ENCODE results near the gene MCTP2.

Gene MCTP2

GRCh38 chr15:94375997-94376396, 144.6 kb downstream of the MCTP2 start:
- Histone ChIP-seq H3K4me3 (ENCODE audit: low read depth, low read length) (no peak overlapping the region), H3K9me3 (ENCODE audit: control insufficient read depth, insufficient read depth, low read depth, low read length) (no peaks in the 10 kb centered on the region), H3K36me3 (ENCODE audit: control insufficient read depth in 2 of 2, insufficient read depth in 1 of 2, low read length in 2 of 2) (no peaks in the 10 kb centered on the region; a peak in 1 of 3 replicates), H3K27ac (ENCODE audit: extremely low read depth, low read depth, low read length) (no peak overlapping the region), H3K4me1 (ENCODE audit: control insufficient read depth, insufficient read depth, low read length) (no peaks in the 10 kb centered on the region)
- POLR2A ChIA-PET, result no interaction called here
- no peak for TF ChIP-seq RBAK (tag by site-specific recombination; IDR thresholded peaks at IDR 0.05)
- no peak for TF ChIP-seq KLF16 (tag by site-specific recombination; IDR thresholded peaks at IDR 0.05)
- no peak for TF ChIP-seq ZBTB20 (tag by site-specific recombination; IDR thresholded peaks at IDR 0.05)
- TF ChIP-seq GLIS1 (tag by site-specific recombination; IDR thresholded peaks at IDR 0.05), result no peak
- TF ChIP-seq ZBTB49 (tag by site-specific recombination; IDR thresholded peaks at IDR 0.05; ENCODE audit: low read depth), result no peak
- TF ChIP-seq ZNF248 (tag by site-specific recombination; IDR thresholded peaks at IDR 0.05), result no peak
- TF ChIP-seq ZNF830 (tag by site-specific recombination; IDR thresholded peaks at IDR 0.05; ENCODE audit: low read depth), result no peak
- no peak for TF ChIP-seq ZNF560 (tag by site-specific recombination; IDR thresholded peaks at IDR 0.05; ENCODE audit: borderline replicate concordance)
- TF ChIP-seq, protein P1, sequence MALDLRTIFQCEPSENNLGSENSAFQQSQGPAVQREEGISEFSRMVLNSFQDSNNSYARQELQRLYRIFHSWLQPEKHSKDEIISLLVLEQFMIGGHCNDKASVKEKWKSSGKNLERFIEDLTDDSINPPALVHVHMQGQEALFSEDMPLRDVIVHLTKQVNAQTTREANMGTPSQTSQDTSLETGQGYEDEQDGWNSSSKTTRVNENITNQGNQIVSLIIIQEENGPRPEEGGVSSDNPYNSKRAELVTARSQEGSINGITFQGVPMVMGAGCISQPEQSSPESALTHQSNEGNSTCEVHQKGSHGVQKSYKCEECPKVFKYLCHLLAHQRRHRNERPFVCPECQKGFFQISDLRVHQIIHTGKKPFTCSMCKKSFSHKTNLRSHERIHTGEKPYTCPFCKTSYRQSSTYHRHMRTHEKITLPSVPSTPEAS (tag by site-specific recombination; IDR thresholded peaks at IDR 0.05), result no peak
- TF ChIP-seq ZNF18 (tag by site-specific recombination; IDR thresholded peaks at IDR 0.05), result no peak
- no peak for TF ChIP-seq TRIM28 (IDR thresholded peaks at IDR 0.05; ENCODE audit: borderline replicate concordance, low read length)
- TF ChIP-seq MYNN (tag by site-specific recombination; IDR thresholded peaks at IDR 0.05; ENCODE audit: borderline replicate concordance), result no peak
- no peak for TF ChIP-seq ZNF571 (tag by site-specific recombination; IDR thresholded peaks at IDR 0.05)
- no peak for TF ChIP-seq ZNF677 (tag by site-specific recombination; IDR thresholded peaks at IDR 0.05)
- TF ChIP-seq, protein P2, sequence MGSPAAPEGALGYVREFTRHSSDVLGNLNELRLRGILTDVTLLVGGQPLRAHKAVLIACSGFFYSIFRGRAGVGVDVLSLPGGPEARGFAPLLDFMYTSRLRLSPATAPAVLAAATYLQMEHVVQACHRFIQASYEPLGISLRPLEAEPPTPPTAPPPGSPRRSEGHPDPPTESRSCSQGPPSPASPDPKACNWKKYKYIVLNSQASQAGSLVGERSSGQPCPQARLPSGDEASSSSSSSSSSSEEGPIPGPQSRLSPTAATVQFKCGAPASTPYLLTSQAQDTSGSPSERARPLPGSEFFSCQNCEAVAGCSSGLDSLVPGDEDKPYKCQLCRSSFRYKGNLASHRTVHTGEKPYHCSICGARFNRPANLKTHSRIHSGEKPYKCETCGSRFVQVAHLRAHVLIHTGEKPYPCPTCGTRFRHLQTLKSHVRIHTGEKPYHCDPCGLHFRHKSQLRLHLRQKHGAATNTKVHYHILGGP (tag by site-specific recombination; IDR thresholded peaks at IDR 0.05), result no peak
- TF ChIP-seq ZNF585B (tag by site-specific recombination; IDR thresholded peaks at IDR 0.05), result no peak
- CTCF ChIA-PET, result interaction anchor here (0.7 kb wide), 1 partner anchor 10 kb away, joined by 3 read pairs; no protein-coding TSS in a partner anchor

DNA sequence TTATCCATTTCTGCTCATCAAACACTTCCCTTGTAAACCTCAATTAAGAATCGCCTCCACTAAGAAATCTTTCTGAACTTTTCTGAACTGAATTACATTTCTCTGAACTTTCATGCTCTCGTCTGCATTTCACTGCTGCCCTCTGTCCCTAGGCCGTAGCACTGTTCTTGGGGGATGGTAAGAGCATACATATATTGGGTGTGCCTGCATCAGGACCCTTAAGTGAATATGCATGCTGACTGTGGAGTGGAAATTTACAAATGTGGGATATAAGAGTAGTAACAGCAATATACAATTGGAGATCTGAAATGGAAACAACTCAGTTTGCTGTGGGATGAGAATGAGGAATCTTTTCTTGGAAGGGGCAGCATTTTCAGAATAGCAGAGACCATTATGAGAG, 148.6 kb downstream of the MCTP2 start:
- TF ChIP-seq ATF2 (tag by site-specific recombination; IDR thresholded peaks at IDR 0.05; ENCODE audit: low read depth) (no peak), PRDM1 (tag by site-specific recombination; IDR thresholded peaks at IDR 0.05) (no peak), ZNF626 (tag by site-specific recombination; IDR thresholded peaks at IDR 0.05) (no peak), ZNF548 (tag by site-specific recombination; IDR thresholded peaks at IDR 0.05) (no peak), ZNF596 (tag by site-specific recombination; IDR thresholded peaks at IDR 0.05) (no peak), ZNF76 (tag by site-specific recombination; IDR thresholded peaks at IDR 0.05; ENCODE audit: borderline replicate concordance, low read depth) (no peak), ZBTB44 (tag by site-specific recombination; IDR thresholded peaks at IDR 0.05) (no peak), ZBTB6 (tag by site-specific recombination; IDR thresholded peaks at IDR 0.05) (no peak), ZNF266 (tag by site-specific recombination; IDR thresholded peaks at IDR 0.05; ENCODE audit: low read depth) (no peak)
- no peaks in the 10 kb centered on the region for H3K4me1 ChIP-seq (ENCODE audit: control insufficient read depth, insufficient read depth, low read length)
- H3K9me3 ChIP-seq (ENCODE audit: control insufficient read depth, insufficient read depth, low read depth, low read length), result no peaks in the 10 kb centered on the region
- H3K36me3 ChIP-seq (ENCODE audit: control insufficient read depth in 2 of 2, insufficient read depth in 1 of 2, low read length in 2 of 2), result no peaks in the 10 kb centered on the region
- ChIA-PET POLR2A (no interaction called here), CTCF (no interaction called here)
- no peak overlapping the region for H3K27ac ChIP-seq (ENCODE audit: extremely low read depth, low read depth, low read length)
- H3K4me3 ChIP-seq (ENCODE audit: low read depth, low read length), result no peak overlapping the region
